ENCODE results near the gene OR1D5.

DNA sequence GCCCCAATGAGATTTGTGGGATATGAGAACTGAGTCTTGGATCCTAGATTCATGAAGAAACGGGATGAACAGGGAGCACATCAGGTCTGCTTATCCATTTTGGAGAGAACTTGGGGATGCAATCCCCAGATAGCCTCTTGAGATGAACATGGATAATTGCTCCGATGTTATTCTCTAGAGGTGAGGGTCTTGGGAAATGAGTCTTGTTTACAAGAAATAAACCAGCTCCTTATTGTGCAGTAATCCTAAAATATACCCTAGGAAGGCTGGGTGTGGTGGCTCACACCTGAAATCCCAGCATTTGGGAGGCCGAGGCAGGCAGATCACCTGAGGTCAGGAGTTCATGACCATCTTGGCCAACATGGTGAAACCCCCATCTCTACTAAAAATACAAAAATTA lies 40.9 kb upstream of the OR1D5 start, which contains the start of gene OR1D2:
- TF ChIP-seq GATA2 (IDR thresholded peaks at IDR 0.05; ENCODE audit: low read depth, low read length) (no peak), GATA3 (IDR thresholded peaks at IDR 0.05; ENCODE audit: low read depth, low read length) (no peak)

All from SH-SY5Y (cell line).